Activated naive CD8-positive, alpha-beta T cell treated with anti-CD3 and anti-CD28 coated beads, Interleukin-2, amount 10 ng/mL, durations not matched to agents 7 days and 5 days (primary cell): ENCODE measurements around the gene CCR7. TPM values are rescaled to one million over a fixed set of nuclear protein-coding genes. Genes with fewer than 3 reads are reported as not detected.

Source experiments
- ATAC-seq: fragments of 150-1000 bp; cut with Tn5 transposase; one replicate; pipeline ENCODE4 v1.10.0; 2021; ENCODE audit warnings: low read depth, moderate library complexity
- POLR2A ChIA-PET: fragments of 350-600 bp; sonication (Branson Sonifier 250); formaldehyde crosslinking; loops from one replicate; lab custom pipeline; 2021; ENCODE audit warnings: antibody characterized with exemption; lab: Charles Lee
- DNase-seq: peaks from one replicate; pipeline ENCODE4 v3.0.0; 2021
- H3K27ac Mint-ChIP-seq: one replicate; pipeline ENCODE4 v1.8.0; 2022; ENCODE audit warnings: mild to moderate bottlenecking, mixed read lengths
- H3K27me3 Mint-ChIP-seq: one replicate; pipeline ENCODE4 v1.8.0; 2022; ENCODE audit warnings: mild to moderate bottlenecking, moderate library complexity, mixed read lengths
- H3K36me3 Mint-ChIP-seq: one replicate; pipeline ENCODE4 v1.8.0; 2021; ENCODE audit warnings: mild to moderate bottlenecking, mixed read lengths
- H3K4me1 Mint-ChIP-seq: one replicate; pipeline ENCODE4 v1.8.0; 2021; ENCODE audit warnings: mixed read lengths
- H3K4me3 Mint-ChIP-seq: one replicate; pipeline ENCODE4 v1.8.0; 2022; ENCODE audit warnings: mild to moderate bottlenecking, moderate library complexity, mixed read lengths
- H3K9me3 Mint-ChIP-seq: one replicate; pipeline ENCODE4 v1.8.0; 2021; ENCODE audit warnings: mixed read lengths
- total RNA-seq, 2 experiments: library from RNA; stranded (reverse); gene quantifications; one replicate each; pipeline ENCODE4 v1.2.3, GENCODE V29; 2021

The CCR7 gene
- total RNA-seq, 2 experiments from 2014 or later, result 231 to 238 TPM

GRCh38 chr17:40532520-40533253 lies 32.6 kb downstream of the CCR7 start:
- POLR2A ChIA-PET, result interaction anchor here (0.6 to 28.0 kb wide), 23 partner anchors 12 to 230 kb away, joined by 3 to 579 read pairs (median 5); partner anchors contain the start of genes CCR7, IGFBP4 and TOP2A

GRCh38 chr17:40531051-40531991 lies 34.0 kb downstream of the CCR7 start:
- ATAC-seq, result no peak
- Mint-ChIP-seq H3K27ac (peak overlapping the region; percentile 76), H3K27me3 (no peaks in the 10 kb centered on the region), H3K4me1 (peaks cover 57% of the 10 kb centered on the region), H3K36me3 (peaks cover 12% of the 10 kb centered on the region), H3K9me3 (no peaks in the 10 kb centered on the region), H3K4me3 (peak overlapping the region; percentile 37)
- POLR2A ChIA-PET, result interaction anchor here (0.8 to 28.0 kb wide), 12 partner anchors 11 to 173 kb away, joined by 3 to 579 read pairs (median 19); partner anchors contain the start of genes CCR7, IGFBP4 and TOP2A
- peak; percentile 34 for DNase-seq

More at GRCh38 chr17:40532520-40533253, 32.6 kb downstream of the CCR7 start:
- ATAC-seq (no peak), DNase-seq (no peak)
- Mint-ChIP-seq H3K27ac (peak overlapping the region; percentile 83), H3K27me3 (no peaks in the 10 kb centered on the region), H3K4me1 (peaks cover 71% of the 10 kb centered on the region), H3K9me3 (no peaks in the 10 kb centered on the region), H3K36me3 (peaks cover 3% of the 10 kb centered on the region), H3K4me3 (peak overlapping the region; percentile 20)

DNA sequence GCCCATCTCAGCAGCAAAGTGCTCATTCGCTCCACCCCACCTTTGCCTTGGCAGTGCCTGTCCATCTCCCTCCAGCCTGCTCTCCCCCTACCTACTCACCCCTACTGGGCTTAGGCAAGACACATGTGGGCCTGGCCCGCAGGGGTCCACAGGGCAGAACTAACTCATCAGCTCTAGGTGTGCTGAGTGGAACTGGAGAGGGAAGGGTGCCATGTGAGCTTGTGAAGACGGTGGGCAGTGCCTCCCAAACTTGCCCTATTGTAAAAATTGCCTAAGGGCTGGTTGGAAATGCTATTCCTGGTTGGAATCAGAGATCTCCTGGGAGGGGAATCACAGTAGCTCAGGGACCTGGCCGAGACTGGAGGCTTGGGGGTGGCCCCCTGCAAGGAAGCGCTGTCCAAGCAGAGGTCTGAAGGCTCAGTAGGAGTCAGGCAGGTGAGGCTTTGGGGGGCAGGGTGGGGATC lies 34.7 kb downstream of the CCR7 start:
- Mint-ChIP-seq H3K4me3 (peak overlapping the region; percentile 37), H3K36me3 (peaks cover 19% of the 10 kb centered on the region), H3K27me3 (no peaks in the 10 kb centered on the region), H3K4me1 (peaks cover 51% of the 10 kb centered on the region), H3K27ac (peak overlapping the region; percentile 76), H3K9me3 (no peaks in the 10 kb centered on the region)
- ATAC-seq, result no peak
- POLR2A ChIA-PET, result interaction anchor here (1.1 to 28.0 kb wide), 4 partner anchors 13 to 168 kb away, joined by 3 to 579 read pairs (median 32); partner anchors contain the start of genes CCR7 and TOP2A
- peak; percentile 33 for DNase-seq

DNA sequence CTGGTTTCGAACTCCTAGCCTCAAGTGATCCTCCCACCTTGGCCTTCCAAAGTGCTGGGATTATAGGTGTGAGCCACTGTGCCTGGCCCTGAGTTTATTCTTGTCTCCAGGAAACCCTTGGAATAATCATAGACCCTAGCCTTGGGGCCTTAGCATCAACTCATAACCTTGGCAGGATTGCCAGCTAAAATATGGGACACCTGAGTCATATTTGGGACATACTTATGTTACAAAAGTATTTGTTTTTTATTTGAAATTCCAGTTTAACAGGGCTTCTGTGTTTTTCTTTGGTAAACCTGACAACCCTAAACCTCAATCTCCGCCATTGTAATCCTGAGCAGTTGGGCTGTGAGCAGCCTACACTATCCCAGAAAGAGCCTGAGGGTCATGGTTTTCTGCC lies 35.3 kb downstream of the CCR7 start:
- ATAC-seq (no peak), DNase-seq (no peak)
- Mint-ChIP-seq H3K4me3 (no peak overlapping the region), H3K9me3 (peaks cover 1% of the 10 kb centered on the region), H3K27me3 (no peaks in the 10 kb centered on the region), H3K4me1 (peaks cover 52% of the 10 kb centered on the region), H3K27ac (peak overlapping the region; percentile 76), H3K36me3 (peaks cover 23% of the 10 kb centered on the region)
- POLR2A ChIA-PET, result interaction anchor here (0.7 to 28.0 kb wide), 6 partner anchors 12 to 167 kb away, joined by 3 to 579 read pairs (median 4); partner anchors contain the start of genes CCR7 and TOP2A

DNA sequence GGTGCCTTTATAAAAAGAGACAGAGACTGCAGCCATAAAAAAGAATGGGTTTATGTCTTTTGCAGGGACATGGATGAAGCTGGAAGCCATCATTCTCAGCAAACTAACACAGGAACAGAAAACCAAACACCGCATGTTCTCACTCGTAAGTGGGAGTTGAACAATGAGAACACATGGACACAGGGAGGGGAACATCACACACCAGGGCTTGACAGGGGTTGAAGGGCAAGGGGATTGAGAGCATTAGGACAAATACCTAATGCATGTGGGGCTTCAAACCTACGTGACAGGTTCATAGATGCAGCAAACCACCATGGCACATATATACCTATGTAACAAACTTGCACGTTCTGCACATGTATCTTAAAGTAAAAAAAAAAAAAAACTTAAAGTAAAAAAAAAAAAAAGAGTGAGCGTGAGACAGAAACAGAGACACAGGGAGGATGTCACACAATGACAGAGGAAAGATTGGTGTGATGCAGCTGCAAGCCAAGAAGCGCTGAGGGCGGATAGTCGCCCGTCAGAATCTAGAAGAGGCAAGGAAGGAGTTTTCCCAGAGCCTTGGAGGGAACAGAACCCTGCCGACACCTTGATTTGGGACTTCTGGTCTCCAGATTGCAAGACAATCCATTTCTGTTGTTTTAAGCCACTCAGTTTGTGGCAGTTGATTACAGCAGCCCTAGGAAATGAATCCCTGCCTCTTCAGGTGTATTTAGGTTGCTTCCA lies 36.4 kb downstream of the CCR7 start:
- DNase-seq (peak; percentile 28), ATAC-seq (no peak)
- POLR2A ChIA-PET, result interaction anchor here (0.7 to 28.0 kb wide), 7 partner anchors 11 to 129 kb away, joined by 3 to 579 read pairs (median 4); partner anchors contain the start of gene CCR7
- no peaks in the 10 kb centered on the region for H3K27me3 Mint-ChIP-seq
- H3K9me3 Mint-ChIP-seq, result peaks cover 12% of the 10 kb centered on the region
- no peak overlapping the region for H3K4me3 Mint-ChIP-seq
- peaks cover 35% of the 10 kb centered on the region for H3K36me3 Mint-ChIP-seq
- H3K27ac Mint-ChIP-seq, result peak overlapping the region; percentile 82
- H3K4me1 Mint-ChIP-seq, result peaks cover 46% of the 10 kb centered on the region

GRCh38 chr17:40526668-40527067 lies 38.6 kb downstream of the CCR7 start:
- peaks cover 35% of the 10 kb centered on the region for H3K4me1 Mint-ChIP-seq

DNA sequence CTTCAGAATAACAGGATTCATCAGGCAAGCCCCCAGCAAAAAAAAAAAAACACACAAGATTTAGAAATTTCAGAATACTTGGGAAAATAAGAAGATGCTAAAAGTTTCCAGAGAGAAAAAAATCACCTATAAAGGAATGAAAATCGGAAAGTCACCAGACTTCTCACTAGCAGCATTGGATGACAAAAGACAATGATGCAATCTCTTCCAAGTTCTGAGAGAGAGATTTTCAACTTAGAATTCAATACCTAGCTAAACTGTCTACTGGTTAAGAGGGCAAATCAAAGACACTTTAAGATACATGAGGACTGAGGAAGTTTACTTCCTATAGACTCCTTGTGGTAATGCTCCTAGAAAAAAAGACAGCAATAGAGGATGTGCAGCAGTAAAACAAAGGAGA lies 40.0 kb downstream of the CCR7 start:
- Mint-ChIP-seq H3K4me3 (no peak overlapping the region), H3K9me3 (peaks cover 18% of the 10 kb centered on the region), H3K27me3 (no peaks in the 10 kb centered on the region), H3K36me3 (peaks cover 63% of the 10 kb centered on the region), H3K27ac (no peak overlapping the region), H3K4me1 (peaks cover 27% of the 10 kb centered on the region)
- no peak for DNase-seq
- POLR2A ChIA-PET, result interaction anchor here (0.7 to 2.2 kb wide), 3 partner anchors 16 to 107 kb away, joined by 3 to 7 read pairs (median 5); partner anchors contain the start of gene TOP2A
- no peak for ATAC-seq

More at GRCh38 chr17:40526668-40527067, 38.6 kb downstream of the CCR7 start:
- Mint-ChIP-seq H3K9me3 (peaks cover 18% of the 10 kb centered on the region), H3K27ac (no peak overlapping the region), H3K27me3 (no peaks in the 10 kb centered on the region), H3K4me3 (no peak overlapping the region), H3K36me3 (peaks cover 56% of the 10 kb centered on the region)
- ATAC-seq (no peak), DNase-seq (no peak)
- POLR2A ChIA-PET, result no interaction called here

- no peak overlapping the region for H3K27ac Mint-ChIP-seq
Observed at GRCh38 chr17:40524243-40524965, 40.9 kb downstream of the CCR7 start.

GRCh38 chr17:40522961-40523310 lies 42.3 kb downstream of the CCR7 start:
- no peak overlapping the region for H3K27ac Mint-ChIP-seq
- H3K27me3 Mint-ChIP-seq, result no peaks in the 10 kb centered on the region
- ATAC-seq (no peak), DNase-seq (no peak)
- H3K36me3 Mint-ChIP-seq, result peaks cover 69% of the 10 kb centered on the region
- no peak overlapping the region for H3K4me3 Mint-ChIP-seq
- POLR2A ChIA-PET, result interaction anchor here (0.6 to 0.7 kb wide), 2 partner anchors 44 to 1279 kb away, joined by 3 read pairs; no protein-coding TSS in a partner anchor
- H3K4me1 Mint-ChIP-seq, result peaks cover 35% of the 10 kb centered on the region
- peaks cover 18% of the 10 kb centered on the region for H3K9me3 Mint-ChIP-seq

More at GRCh38 chr17:40524243-40524965, 40.9 kb downstream of the CCR7 start:
- DNase-seq (no peak), ATAC-seq (no peak)
- POLR2A ChIA-PET, result interaction anchor here (2.2 kb wide), 1 partner anchor 17 kb away, joined by 7 read pairs; no protein-coding TSS in a partner anchor
- Mint-ChIP-seq H3K4me3 (no peak overlapping the region), H3K9me3 (peaks cover 18% of the 10 kb centered on the region), H3K4me1 (peaks cover 28% of the 10 kb centered on the region), H3K36me3 (peaks cover 67% of the 10 kb centered on the region), H3K27me3 (no peaks in the 10 kb centered on the region)

GRCh38 chr17:40522250-40522960 lies 42.9 kb downstream of the CCR7 start:
- ATAC-seq (no peak), DNase-seq (no peak)
- peaks cover 18% of the 10 kb centered on the region for H3K9me3 Mint-ChIP-seq
- POLR2A ChIA-PET, result interaction anchor here (0.7 kb wide), 1 partner anchor 43 kb away, joined by 3 read pairs; no protein-coding TSS in a partner anchor
- peaks cover 67% of the 10 kb centered on the region for H3K36me3 Mint-ChIP-seq
- no peaks in the 10 kb centered on the region for H3K27me3 Mint-ChIP-seq
- H3K27ac Mint-ChIP-seq, result no peak overlapping the region
- H3K4me1 Mint-ChIP-seq, result peaks cover 36% of the 10 kb centered on the region
- H3K4me3 Mint-ChIP-seq, result no peak overlapping the region

- no peaks in the 10 kb centered on the region for H3K27me3 Mint-ChIP-seq
- no peak for DNase-seq
- H3K4me3 Mint-ChIP-seq, result no peak overlapping the region
- peaks cover 60% of the 10 kb centered on the region for H3K36me3 Mint-ChIP-seq
- peaks cover 18% of the 10 kb centered on the region for H3K9me3 Mint-ChIP-seq
- ATAC-seq, result no peak
- H3K4me1 Mint-ChIP-seq, result peaks cover 47% of the 10 kb centered on the region
- no peak overlapping the region for H3K27ac Mint-ChIP-seq
- POLR2A ChIA-PET, result no interaction called here
Observed at GRCh38 chr17:40520991-40521453, 44.2 kb downstream of the CCR7 start.
